ENCODE results near the gene TMEFF1. TPM values are rescaled to one million over a fixed set of nuclear protein-coding genes. Genes with fewer than 3 reads are reported as not detected.
A peak's percentile ranks its signal among the peaks of the same experiment; 100 is the strongest.

TMEFF1 gene
- total RNA-seq, 2 donors from 2014 or later, result 1.7 to 2.7 TPM

GRCh38 chr9:100595391-100596199 lies 122.6 kb downstream of the TMEFF1 start:
- intact Hi-C loops (cut with DNase I), result loop anchor here (5.0 to 10.0 kb wide), 5 partner anchors 121 to 1411 kb away; partner anchors contain the start of genes MSANTD3 and TMEFF1
- Histone ChIP-seq H3K27me3 (replicated peaks; ENCODE audit: insufficient read depth) (no peaks in the 10 kb centered on the region), H3K9me3 (no peaks in the 10 kb centered on the region), H3K36me3 (no peaks in the 10 kb centered on the region), H3K4me1 (replicated peaks) (no peaks in the 10 kb centered on the region), H3K27ac (no peak overlapping the region), H3K4me3 (no peak overlapping the region)
- TF ChIP-seq CTCF (IDR thresholded peaks at IDR 0.05) (peak; percentile 57 to 81 (median 74)), POLR2A (IDR thresholded peaks at IDR 0.05) (no peak), POLR2AphosphoS5 (IDR thresholded peaks at IDR 0.05) (peak; percentile 65)
- 5% methylated on average over 3 of the region's 3 CpGs for WGBS
- peak; percentile 22 for DNase-seq (ENCODE audit: low spot score)

- H3K4me3 ChIP-seq, result no peak overlapping the region
- no peaks in the 10 kb centered on the region for H3K4me1 ChIP-seq (replicated peaks)
- H3K27me3 ChIP-seq (replicated peaks; ENCODE audit: insufficient read depth), result no peaks in the 10 kb centered on the region
- WGBS, result 44% methylated on average over 6 of the region's 6 CpGs
- intact Hi-C loops (cut with DNase I), result loop anchor here (5.0 to 10.0 kb wide), 5 partner anchors 122 to 1412 kb away; partner anchors contain the start of genes MSANTD3 and TMEFF1
- no peak for DNase-seq (ENCODE audit: low spot score)
- H3K9me3 ChIP-seq, result no peaks in the 10 kb centered on the region
- no peaks in the 10 kb centered on the region for H3K36me3 ChIP-seq
- TF ChIP-seq CTCF (IDR thresholded peaks at IDR 0.05) (no peak), POLR2AphosphoS5 (IDR thresholded peaks at IDR 0.05) (no peak), POLR2A (IDR thresholded peaks at IDR 0.05) (no peak)
- no peak overlapping the region for H3K27ac ChIP-seq
Observed at GRCh38 chr9:100597236-100597635, 124.3 kb downstream of the TMEFF1 start.

- under 1% methylated on average over 41 of the region's 41 CpGs for WGBS
- peak overlapping the region; percentile 34 to 40 for H3K27ac ChIP-seq
- intact Hi-C loops (cut with DNase I), result loop anchor here (5.0 to 10.0 kb wide), 5 partner anchors 124 to 1414 kb away; partner anchors contain the start of genes MSANTD3 and TMEFF1
Observed at GRCh38 chr9:100598641-100599145, 125.7 kb downstream of the TMEFF1 start.

GRCh38 chr9:100600521-100601079 lies 127.7 kb downstream of the TMEFF1 start:
- WGBS, result 91% methylated on average over 7 of the region's 7 CpGs
- no peaks in the 10 kb centered on the region for H3K36me3 ChIP-seq
- H3K9me3 ChIP-seq, result no peaks in the 10 kb centered on the region
- no peaks in the 10 kb centered on the region for H3K4me1 ChIP-seq (replicated peaks)
- H3K27ac ChIP-seq, result no peak overlapping the region
- intact Hi-C loops (cut with DNase I), result loop anchor here (5.0 kb wide), 1 partner anchor 712 kb away; no protein-coding TSS in a partner anchor
- no peak for DNase-seq (ENCODE audit: low spot score)
- no peak for TF ChIP-seq POLR2AphosphoS5 (IDR thresholded peaks at IDR 0.05)
- no peak for TF ChIP-seq CTCF (IDR thresholded peaks at IDR 0.05)
- no peak for TF ChIP-seq POLR2A (IDR thresholded peaks at IDR 0.05)
- no peak overlapping the region for H3K4me3 ChIP-seq
- no peaks in the 10 kb centered on the region for H3K27me3 ChIP-seq (replicated peaks; ENCODE audit: insufficient read depth)

More at GRCh38 chr9:100598641-100599145, 125.7 kb downstream of the TMEFF1 start:
- Histone ChIP-seq H3K4me3 (peak overlapping the region; percentile 32 to 36), H3K27me3 (replicated peaks; ENCODE audit: insufficient read depth) (no peaks in the 10 kb centered on the region), H3K4me1 (replicated peaks) (no peaks in the 10 kb centered on the region), H3K36me3 (no peaks in the 10 kb centered on the region), H3K9me3 (no peaks in the 10 kb centered on the region)
- peak; percentile 78 for DNase-seq (ENCODE audit: low spot score)
- peak; percentile 21 for TF ChIP-seq POLR2A (IDR thresholded peaks at IDR 0.05)
- no peak for TF ChIP-seq CTCF (IDR thresholded peaks at IDR 0.05)
- TF ChIP-seq POLR2AphosphoS5 (IDR thresholded peaks at IDR 0.05), result peak; percentile 80

All from prostate gland (tissue), 2 donors.